Testis (tissue), 2 donors: ENCODE results near the gene GPR33.

Experiments
- POLR2A ChIP-seq: fragments of 450-650 bp; IDR thresholded peaks from one replicate; pipeline ENCODE4 v1.6.1; 2017; ENCODE audit warnings: antibody characterized with exemption, mild to moderate bottlenecking, moderate library complexity
- TF ChIP-seq, protein P1 (sequence below), 3 experiments: fragments of 450-650 bp in 2 of 3; fragments of 200-600 bp in 1 of 3; sonication (generic) in 1 of 3; IDR thresholded peaks; one replicate each; pipeline ENCODE4 v1.5.1; 2016 to 2019; ENCODE audit warnings: antibody characterized with exemption in 3 of 3, mild to moderate bottlenecking in 2 of 3, moderate library complexity in 1 of 3

DNA sequence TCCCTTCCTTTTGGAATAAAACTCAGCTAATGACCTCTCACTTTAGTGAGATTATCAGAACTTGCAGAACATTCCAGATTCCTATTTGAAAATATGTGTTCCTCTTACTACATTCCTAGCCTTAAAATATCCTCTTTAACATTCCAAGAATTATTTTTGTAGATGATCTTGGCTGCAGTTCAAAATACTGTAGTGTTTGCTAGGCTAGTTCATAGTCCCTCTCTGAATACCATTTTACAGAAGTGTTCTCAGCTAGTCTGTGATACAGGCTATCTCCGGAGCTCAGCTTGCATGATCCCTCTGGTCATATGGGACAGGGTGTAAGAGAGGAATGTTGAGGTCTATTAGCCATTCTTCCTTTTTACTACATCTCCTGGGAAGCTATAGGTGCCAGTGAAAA lies 17.6 kb upstream of the GPR33 start:
- TF ChIP-seq, protein P1, sequence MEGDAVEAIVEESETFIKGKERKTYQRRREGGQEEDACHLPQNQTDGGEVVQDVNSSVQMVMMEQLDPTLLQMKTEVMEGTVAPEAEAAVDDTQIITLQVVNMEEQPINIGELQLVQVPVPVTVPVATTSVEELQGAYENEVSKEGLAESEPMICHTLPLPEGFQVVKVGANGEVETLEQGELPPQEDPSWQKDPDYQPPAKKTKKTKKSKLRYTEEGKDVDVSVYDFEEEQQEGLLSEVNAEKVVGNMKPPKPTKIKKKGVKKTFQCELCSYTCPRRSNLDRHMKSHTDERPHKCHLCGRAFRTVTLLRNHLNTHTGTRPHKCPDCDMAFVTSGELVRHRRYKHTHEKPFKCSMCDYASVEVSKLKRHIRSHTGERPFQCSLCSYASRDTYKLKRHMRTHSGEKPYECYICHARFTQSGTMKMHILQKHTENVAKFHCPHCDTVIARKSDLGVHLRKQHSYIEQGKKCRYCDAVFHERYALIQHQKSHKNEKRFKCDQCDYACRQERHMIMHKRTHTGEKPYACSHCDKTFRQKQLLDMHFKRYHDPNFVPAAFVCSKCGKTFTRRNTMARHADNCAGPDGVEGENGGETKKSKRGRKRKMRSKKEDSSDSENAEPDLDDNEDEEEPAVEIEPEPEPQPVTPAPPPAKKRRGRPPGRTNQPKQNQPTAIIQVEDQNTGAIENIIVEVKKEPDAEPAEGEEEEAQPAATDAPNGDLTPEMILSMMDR (IDR thresholded peaks at IDR 0.05): no peak
- no peak for TF ChIP-seq POLR2A
